Natural killer cell (primary cell): ENCODE measurements around the gene DCTN2. TPM values are rescaled to one million over a fixed set of nuclear protein-coding genes. Genes with fewer than 3 reads are reported as not detected.
A peak's percentile ranks its signal among the peaks of the same experiment; 100 is the strongest.

ENCODE experiments used
- ATAC-seq, 3 donors: fragments of 150-1000 bp in 2 of 3; fragments of 200-7000 bp in 1 of 3; cut with Tn5 transposase; 1 replicate in 1 of 3; 2 replicates in 2 of 3; pipeline ENCODE4 v1.10.0; 2021; ENCODE audit warnings: mild to moderate bottlenecking in 2 of 3, moderate library complexity in 2 of 3
- DNase-seq, 2 donors: peaks; one replicate each; pipeline versions ENCODE4 v3.0.0 to v3.0.0-alpha.2; 2013 to 2021; ENCODE audit warnings: mixed read lengths in 1 of 2
- H3K27ac ChIP-seq: one replicate; pipeline ENCODE4 v1.5.1; 2013; ENCODE audit warnings: mild to moderate bottlenecking, low read length
- H3K27me3 ChIP-seq: one replicate; pipeline ENCODE4 v1.6.1; 2013; ENCODE audit warnings: low read length; ENCODE audit not compliant: control insufficient read depth, insufficient read depth
- H3K36me3 ChIP-seq: one replicate; pipeline ENCODE4 v1.6.1; 2013; ENCODE audit warnings: low read length; ENCODE audit not compliant: control insufficient read depth, insufficient read depth
- H3K4me1 ChIP-seq: one replicate; pipeline ENCODE4 v1.6.1; 2013; ENCODE audit warnings: low read length; ENCODE audit not compliant: control insufficient read depth, insufficient read depth
- H3K4me3 ChIP-seq: one replicate; pipeline ENCODE4 v1.5.1; 2013; ENCODE audit warnings: low read length
- H3K9me3 ChIP-seq: one replicate; pipeline ENCODE4 v1.6.1; 2013; ENCODE audit warnings: low read length; ENCODE audit not compliant: control insufficient read depth, insufficient read depth
- H3K27ac Mint-ChIP-seq, 2 donors: one replicate each; pipeline ENCODE4 v1.8.0; 2022; ENCODE audit warnings: mild to moderate bottlenecking in 2 of 2, mixed read lengths in 2 of 2, moderate library complexity in 1 of 2
- H3K27me3 Mint-ChIP-seq, 2 donors: one replicate each; pipeline ENCODE4 v1.8.0; 2022; ENCODE audit warnings: low read depth in 2 of 2, mixed read lengths in 2 of 2
- H3K36me3 Mint-ChIP-seq: one replicate; pipeline ENCODE4 v1.8.0; 2022; ENCODE audit warnings: mixed read lengths
- H3K4me1 Mint-ChIP-seq, 2 donors: one replicate each; pipeline ENCODE4 v1.8.0; 2022; ENCODE audit warnings: mixed read lengths in 2 of 2
- H3K4me3 Mint-ChIP-seq: one replicate; pipeline ENCODE4 v1.8.0; 2022; ENCODE audit warnings: mild to moderate bottlenecking, moderate library complexity, mixed read lengths
- H3K9me3 Mint-ChIP-seq, 2 donors: one replicate each; pipeline ENCODE4 v1.8.0; 2022; ENCODE audit warnings: mixed read lengths in 2 of 2
- CTCF ChIP-seq: fragments of 200-600 bp; IDR thresholded peaks from one replicate; pipeline ENCODE4 v1.8.0; 2022; ENCODE audit warnings: antibody characterized with exemption
- WGBS: methylation state at CpG from one replicate; pipeline ENCODE4 v1.1.7; 2013; ENCODE audit warnings: missing lambda C conversion rate; ENCODE audit not compliant: insufficient coverage; 5-methylcytosine and 5-hydroxymethylcytosine counted together
- intact Hi-C: fragments of 100-400 bp; cut with micrococcal nuclease; formaldehyde crosslinking; loops from one replicate; pipeline ENCODE4 v1.14.2; 2022
- total RNA-seq, 4 donors: library from RNA; stranded (reverse); fragments of 120-200 nt in 1 of 4; gene quantifications; one replicate each; pipeline versions ENCODE4 v1.2.3 to v1.2.4, GENCODE V29; 2013 to 2022

DCTN2 gene
- total RNA-seq, 3 donors from 2014 or later (not counting 1 experiment from before 2014, with no cell fraction given), result 65.5 to 76.5 (median 71.8) TPM

DNA sequence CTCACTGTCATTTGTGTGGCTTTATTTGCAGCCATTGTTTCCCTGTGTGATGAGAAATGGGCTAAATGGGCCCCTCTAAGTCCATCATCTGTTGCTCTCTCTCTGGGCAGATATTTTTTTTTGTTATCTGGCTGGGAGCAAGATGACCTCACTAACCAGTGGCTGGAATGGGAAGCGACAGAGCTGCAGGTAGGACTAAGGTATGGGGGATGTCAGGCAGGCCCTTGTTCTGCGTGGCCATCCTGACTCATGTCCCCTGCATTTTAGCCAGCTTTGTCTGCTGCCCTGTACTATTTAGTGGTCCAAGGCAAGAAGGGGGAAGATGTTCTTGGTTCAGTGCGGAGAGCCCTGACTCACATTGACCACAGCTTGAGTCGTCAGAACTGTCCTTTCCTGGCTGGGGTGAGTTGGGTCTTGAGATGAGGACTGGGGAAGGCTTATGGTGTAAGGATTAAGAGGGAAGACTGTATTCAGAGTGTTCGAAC is 57.8 kb downstream of the DCTN2 start:
- H3K9me3 Mint-ChIP-seq, result no peaks in the 10 kb centered on the region
- Histone ChIP-seq H3K4me1 (peaks cover 20% of the 10 kb centered on the region), H3K9me3 (no peaks in the 10 kb centered on the region), H3K36me3 (peaks cover 34% of the 10 kb centered on the region), H3K27me3 (no peaks in the 10 kb centered on the region), H3K4me3 (no peak overlapping the region), H3K27ac (no peak overlapping the region)
- peak overlapping the region; percentile 88 to 92 for H3K27ac Mint-ChIP-seq
- peak overlapping the region; percentile 92 for H3K4me3 Mint-ChIP-seq
- intact Hi-C loops, result no loop called here
- ATAC-seq, result no peak
- peaks cover 11% of the 10 kb centered on the region for H3K36me3 Mint-ChIP-seq
- peaks cover 23 to 29% of the 10 kb centered on the region in 2 donors for H3K4me1 Mint-ChIP-seq
- 91% methylated on average over 4 of the region's 5 CpGs for WGBS
- no peaks in the 10 kb centered on the region for H3K27me3 Mint-ChIP-seq
- DNase-seq, result no peak
- no peak for TF ChIP-seq CTCF

- no peaks in the 10 kb centered on the region for H3K9me3 ChIP-seq
- ATAC-seq (peak in 1 of 3 donors; percentile 0), DNase-seq (no peak)
- H3K4me3 ChIP-seq, result peak overlapping the region; percentile 86
- Mint-ChIP-seq H3K27ac (peak overlapping the region; percentile 88 to 92), H3K4me1 (peaks cover 23 to 29% of the 10 kb centered on the region in 2 donors), H3K9me3 (no peaks in the 10 kb centered on the region), H3K36me3 (peaks cover 11% of the 10 kb centered on the region), H3K4me3 (peak overlapping the region; percentile 92), H3K27me3 (no peaks in the 10 kb centered on the region)
- peaks cover 20% of the 10 kb centered on the region for H3K4me1 ChIP-seq
- peak overlapping the region; percentile 79 for H3K27ac ChIP-seq
- peaks cover 32% of the 10 kb centered on the region for H3K36me3 ChIP-seq
- 28% methylated on average over 10 of the region's 11 CpGs for WGBS
- no peak for TF ChIP-seq CTCF
- intact Hi-C loops, result no loop called here
- no peaks in the 10 kb centered on the region for H3K27me3 ChIP-seq
These were observed 58.4 kb downstream of the DCTN2 start for GRCh38 chr12:57488402-57489156.

DNA sequence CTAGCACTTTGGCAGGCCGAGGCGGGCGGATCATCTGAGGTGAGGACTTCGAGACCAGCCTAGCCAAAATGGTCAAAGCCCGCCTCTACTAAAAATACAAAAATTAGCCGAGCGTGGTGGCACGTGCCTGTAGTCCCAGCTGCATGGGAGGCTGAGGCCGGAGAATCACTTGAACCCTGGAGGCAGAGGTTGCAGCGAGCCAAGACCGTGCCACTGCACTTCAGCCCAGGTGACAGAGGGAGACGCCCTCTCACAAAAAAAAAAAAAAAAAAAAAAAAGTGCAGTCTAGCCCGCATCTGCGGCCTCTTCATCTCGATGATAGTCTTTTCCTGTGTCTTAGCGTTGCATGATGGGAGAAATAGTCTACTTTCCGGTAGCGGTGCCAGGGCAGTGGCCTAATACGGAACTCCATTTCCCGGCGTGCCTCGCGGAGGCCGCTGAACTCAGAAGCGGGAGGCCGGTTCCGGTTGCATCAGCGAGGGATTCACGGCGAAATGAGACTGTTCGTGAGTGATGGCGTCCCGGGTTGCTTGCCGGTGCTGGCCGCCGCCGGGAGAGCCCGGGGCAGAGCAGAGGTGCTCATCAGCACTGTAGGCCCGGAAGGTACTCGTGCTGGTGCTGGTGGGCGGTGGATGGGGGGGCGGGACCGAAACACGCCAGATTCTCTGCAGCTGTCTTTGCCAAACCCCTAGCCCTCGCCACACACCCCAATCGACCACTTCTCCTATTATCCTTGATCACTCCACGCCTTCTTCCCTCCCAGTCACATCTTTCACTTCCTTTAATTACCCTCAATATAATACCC is 59.2 kb downstream of the DCTN2 start, which contains the start of gene MARS1:
TSS of gene MARS1 (plus strand) at position 472 of the 805 bp plus-strand sequence. CDS start at position 495, 23 bp downstream.
- Histone ChIP-seq H3K27me3 (no peaks in the 10 kb centered on the region), H3K9me3 (no peaks in the 10 kb centered on the region), H3K36me3 (peaks cover 30% of the 10 kb centered on the region), H3K4me3 (peak within 1 kb of the TSS; percentile 86), H3K27ac (peak within 1 kb of the TSS; percentile 79), H3K4me1 (peaks cover 20% of the 10 kb centered on the region)
- Mint-ChIP-seq H3K36me3 (peaks cover 11% of the 10 kb centered on the region), H3K4me3 (peak within 1 kb of the TSS; percentile 92), H3K9me3 (no peaks in the 10 kb centered on the region), H3K27ac (peak within 1 kb of the TSS; percentile 88 to 92), H3K4me1 (peaks cover 23 to 34% of the 10 kb centered on the region in 2 donors), H3K27me3 (no peaks in the 10 kb centered on the region)
- TF ChIP-seq CTCF, result no peak
- 14% methylated on average over 47 of the region's 47 CpGs for WGBS
- DNase-seq (peak; percentile 83 to 97), ATAC-seq (peak; percentile 96 to 99 (median 98))
- intact Hi-C loops, result loop anchor here (1.0 to 2.0 kb wide), 2 partner anchors 8 to 35 kb away; partner anchors contain the start of genes ARHGAP9 and MBD6
